ENCODE data around the gene SP6.

DNA sequence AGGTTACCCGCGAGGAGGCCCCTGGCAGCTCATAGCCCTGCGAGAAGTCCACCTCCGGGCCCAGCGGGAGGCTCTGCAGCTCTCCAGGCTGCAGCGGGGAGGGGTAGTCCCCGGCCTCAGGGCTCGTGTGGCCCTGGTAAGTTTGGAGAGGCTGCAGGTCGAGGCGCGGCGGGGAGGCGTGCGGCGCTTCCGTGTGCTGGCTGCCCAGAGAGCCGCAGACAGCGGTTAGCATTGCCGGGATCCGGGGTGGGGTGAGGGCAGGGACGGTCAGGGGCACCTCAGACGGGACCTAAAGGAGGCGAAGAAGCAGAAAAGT, 2.8 kb downstream of the SP6 start:
- TF ChIP-seq POLR2A (IDR thresholded peaks at IDR 0.05), result no peak
- TF ChIP-seq EP300 (IDR thresholded peaks at IDR 0.05), result no peak
